ENCODE measurements around the gene PNMT. TPM values are rescaled to one million over a fixed set of nuclear protein-coding genes. Genes with fewer than 3 reads are reported as not detected.

The PNMT gene
- total and polyA plus RNA-seq, 4 donors: 0.99 to 6.2 (median 5.9) TPM

DNA sequence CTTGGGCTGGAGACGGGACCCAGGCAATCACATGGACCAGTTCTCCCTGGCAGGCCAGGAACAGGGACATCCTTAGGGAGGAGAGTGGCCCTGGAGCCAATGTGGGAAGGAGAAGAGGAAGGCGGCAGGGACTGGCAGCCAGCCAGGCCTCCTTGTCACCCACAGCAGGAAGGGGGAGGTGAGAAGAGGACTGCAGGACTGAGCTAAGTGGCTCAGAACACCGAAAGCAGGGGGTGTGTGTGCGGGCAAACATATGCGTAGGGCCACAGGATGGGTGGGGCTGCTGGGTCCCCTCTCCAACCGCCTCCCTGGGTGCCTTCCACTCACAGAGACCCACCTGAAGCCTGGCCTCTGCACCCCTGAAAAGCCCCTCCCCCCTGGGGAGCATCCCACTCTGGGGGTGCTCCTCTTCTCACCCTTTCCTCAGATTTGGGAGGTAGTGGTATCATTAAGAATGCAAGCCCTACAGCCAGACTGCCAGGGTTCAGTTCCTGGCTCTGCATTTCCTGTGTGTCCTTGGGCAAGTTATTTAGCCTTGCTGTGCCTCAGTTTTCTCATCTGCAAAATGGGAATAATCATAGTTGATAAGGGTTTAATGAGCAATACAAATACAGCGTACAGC lies 8.1 kb downstream of the PNMT start:
- Histone ChIP-seq H3K27me3 (ENCODE audit: control insufficient read depth, insufficient read depth, low read length) (no peaks in the 10 kb centered on the region), H3K27ac (ENCODE audit: low read depth, low read length) (no peak overlapping the region), H3K9me3 (ENCODE audit: control insufficient read depth, insufficient read depth, low read length) (no peaks in the 10 kb centered on the region), H3K4me3 (ENCODE audit: low read depth, low read length) (no peak overlapping the region), H3K4me1 (ENCODE audit: control insufficient read depth, insufficient read depth, low read length) (peaks cover 24% of the 10 kb centered on the region), H3K36me3 (ENCODE audit: control insufficient read depth, insufficient read depth, low read length) (peaks cover 72% of the 10 kb centered on the region)
- WGBS (ENCODE audit: insufficient coverage): 36% methylated on average over 6 of the region's 7 CpGs
- DNase-seq (ENCODE audit: low read depth in 4 of 6, low spot score in 6 of 6): peak in 1 of 6 donors; percentile 36

DNA sequence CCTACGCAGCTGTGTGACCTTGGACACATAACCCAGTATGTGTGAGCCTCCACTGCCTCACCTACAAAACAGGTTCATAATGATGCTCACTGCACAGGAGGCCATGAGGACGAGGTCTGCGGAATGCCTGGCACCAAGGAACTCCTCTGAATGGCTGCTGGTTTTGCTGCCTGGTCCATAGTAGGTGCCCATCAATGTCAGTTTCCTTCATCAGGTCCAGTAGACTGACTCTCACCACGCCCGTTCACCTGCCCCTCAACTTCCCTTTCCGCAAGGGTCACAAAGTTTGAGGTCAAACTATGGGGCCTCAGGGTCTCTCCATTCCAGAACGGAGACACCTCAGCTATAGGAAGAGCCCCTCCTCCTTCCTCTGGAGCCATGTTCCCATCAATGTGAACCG lies 8.8 kb downstream of the PNMT start:
- H3K4me1 ChIP-seq (ENCODE audit: control insufficient read depth, insufficient read depth, low read length): peaks cover 17% of the 10 kb centered on the region

DNA sequence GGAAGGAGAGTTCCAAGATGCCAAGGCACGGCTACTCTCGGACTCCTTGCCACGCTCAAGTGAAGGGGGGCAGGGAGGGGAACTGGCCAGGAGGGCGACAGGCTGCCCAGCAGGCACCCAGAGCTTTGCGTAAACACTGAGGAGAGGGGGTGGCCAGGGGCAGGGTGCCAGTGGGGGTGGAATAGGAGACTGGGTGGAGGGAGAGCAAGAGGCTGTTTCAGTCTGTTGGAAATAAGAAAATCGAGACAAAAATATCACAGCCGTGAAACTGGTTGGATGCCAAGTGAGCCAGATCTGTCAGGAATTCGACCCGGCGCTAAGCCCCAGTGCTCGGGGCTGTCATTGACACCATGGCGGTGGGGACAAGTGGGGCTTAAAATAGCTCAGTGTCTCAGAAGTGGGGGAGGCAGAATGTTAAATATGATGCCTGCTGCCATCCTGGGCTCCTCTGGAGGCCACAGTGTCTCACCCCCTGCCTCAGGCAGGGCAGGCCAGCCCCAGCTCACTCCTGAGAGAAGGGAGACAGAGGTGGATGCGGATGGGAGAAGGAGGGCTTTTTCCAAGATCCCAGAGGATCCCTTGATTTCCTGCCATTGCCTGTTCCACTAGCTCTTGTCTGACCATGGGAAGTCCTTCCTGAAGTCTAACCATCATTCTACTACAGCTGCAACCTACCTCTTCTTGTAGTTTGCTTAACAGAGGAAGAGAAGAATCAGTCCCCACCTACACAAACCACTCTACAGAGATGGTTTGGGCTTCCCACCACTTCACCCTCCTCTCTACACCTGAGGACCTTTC lies 9.5 kb downstream of the PNMT start:
- Histone ChIP-seq H3K36me3 (ENCODE audit: control insufficient read depth, insufficient read depth, low read length) (peaks cover 70% of the 10 kb centered on the region), H3K4me1 (ENCODE audit: control insufficient read depth, insufficient read depth, low read length) (peaks cover 13% of the 10 kb centered on the region), H3K4me3 (ENCODE audit: low read depth, low read length) (no peak overlapping the region), H3K9me3 (ENCODE audit: control insufficient read depth, insufficient read depth, low read length) (no peaks in the 10 kb centered on the region), H3K27ac (ENCODE audit: low read depth, low read length) (peak overlapping the region; percentile 33), H3K27me3 (ENCODE audit: control insufficient read depth, insufficient read depth, low read length) (no peaks in the 10 kb centered on the region)
- WGBS (ENCODE audit: insufficient coverage): 67% methylated on average over 12 of the region's 13 CpGs
- peak in 1 of 6 donors; percentile 87 for DNase-seq (ENCODE audit: low read depth in 4 of 6, low spot score in 6 of 6)

More for the DNA sequence above, 8.8 kb downstream of the PNMT start:
- Histone ChIP-seq H3K27ac (ENCODE audit: low read depth, low read length) (peak overlapping the region; percentile 33), H3K36me3 (ENCODE audit: control insufficient read depth, insufficient read depth, low read length) (peaks cover 72% of the 10 kb centered on the region), H3K4me3 (ENCODE audit: low read depth, low read length) (no peak overlapping the region), H3K27me3 (ENCODE audit: control insufficient read depth, insufficient read depth, low read length) (no peaks in the 10 kb centered on the region), H3K9me3 (ENCODE audit: control insufficient read depth, insufficient read depth, low read length) (no peaks in the 10 kb centered on the region)
- 91% methylated on average over 7 of the region's 8 CpGs for WGBS (ENCODE audit: insufficient coverage)
- no peak for DNase-seq (ENCODE audit: low read depth in 4 of 6, low spot score in 6 of 6)

DNA sequence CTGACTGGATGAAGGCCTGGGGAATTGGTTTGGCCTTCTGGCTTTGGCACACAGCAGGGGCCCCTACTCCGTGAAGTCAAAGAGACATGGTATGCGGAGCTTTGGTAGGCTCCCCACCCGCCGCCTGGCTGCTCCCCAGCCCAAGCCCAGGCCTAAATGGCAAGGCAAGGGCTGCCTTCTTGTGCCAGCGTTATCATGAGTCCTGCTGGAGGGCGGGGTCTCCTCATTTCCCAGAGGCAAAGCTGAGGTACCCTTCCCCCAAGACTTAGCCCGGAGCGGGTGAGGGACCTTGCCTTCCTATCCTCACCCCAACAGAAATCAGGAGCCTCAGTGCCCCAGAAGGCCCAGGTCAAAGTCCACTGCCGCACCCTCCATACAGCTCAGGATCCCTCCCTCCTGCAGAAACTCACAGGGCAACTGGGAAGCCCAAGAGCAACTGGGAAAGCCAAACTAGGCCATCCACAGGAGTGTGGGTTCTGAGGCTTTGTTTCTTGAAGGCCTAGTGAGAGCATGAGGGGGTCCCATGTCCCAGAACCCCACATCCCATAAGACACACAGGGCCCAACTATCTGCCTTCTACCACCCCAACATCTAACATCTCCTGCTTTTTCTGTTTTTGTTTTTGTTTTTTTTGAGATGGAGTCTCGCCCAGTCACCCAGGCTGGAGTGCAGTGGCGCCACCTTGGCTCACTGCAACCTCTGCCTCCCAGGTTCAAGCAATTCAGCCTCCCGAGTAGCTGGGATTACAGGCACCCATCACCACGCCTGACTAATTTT lies 10.3 kb downstream of the PNMT start:
- peaks cover 69% of the 10 kb centered on the region for H3K36me3 ChIP-seq (ENCODE audit: control insufficient read depth, insufficient read depth, low read length)
- DNase-seq (ENCODE audit: low read depth in 4 of 6, low spot score in 6 of 6): no peak
- H3K27me3 ChIP-seq (ENCODE audit: control insufficient read depth, insufficient read depth, low read length): no peaks in the 10 kb centered on the region
- no peak overlapping the region for H3K27ac ChIP-seq (ENCODE audit: low read depth, low read length)
- H3K4me1 ChIP-seq (ENCODE audit: control insufficient read depth, insufficient read depth, low read length): peaks cover 13% of the 10 kb centered on the region
- H3K4me3 ChIP-seq (ENCODE audit: low read depth, low read length): no peak overlapping the region
- no peaks in the 10 kb centered on the region for H3K9me3 ChIP-seq (ENCODE audit: control insufficient read depth, insufficient read depth, low read length)
- WGBS (ENCODE audit: insufficient coverage): 87% methylated on average over 11 of the region's 13 CpGs

DNA sequence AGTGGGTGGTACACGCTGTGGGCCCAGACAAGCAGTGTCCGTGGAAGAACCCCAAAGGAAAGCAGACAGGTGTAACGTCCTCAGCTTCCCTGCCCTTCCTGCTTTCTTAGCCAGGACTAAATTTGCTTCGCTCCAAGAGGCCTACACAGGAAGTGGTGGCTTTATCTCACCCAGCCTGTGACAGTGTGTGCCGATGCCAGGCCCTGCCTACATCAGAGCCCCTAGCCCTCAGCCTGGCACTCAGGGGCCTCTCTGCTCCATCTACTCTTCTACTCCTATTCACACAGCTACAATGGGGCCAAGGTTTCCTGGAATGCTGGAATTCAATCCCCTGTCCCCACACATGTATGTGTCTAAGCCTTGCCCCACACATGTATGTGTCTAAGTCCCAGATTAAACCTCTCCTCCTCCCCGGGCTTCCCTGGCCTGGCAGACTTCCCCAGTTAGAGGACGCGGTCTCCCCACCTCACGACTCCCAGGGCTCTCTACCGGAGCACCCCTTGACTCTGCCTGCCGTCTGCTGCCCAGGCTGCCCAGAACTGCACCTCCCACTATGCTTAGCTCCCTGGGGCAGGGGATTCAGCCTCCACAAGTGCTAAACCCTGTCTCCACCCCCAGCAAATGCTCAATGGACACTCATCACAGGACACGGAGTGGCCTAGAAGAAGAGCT lies 11.4 kb downstream of the PNMT start:
- Histone ChIP-seq H3K27me3 (ENCODE audit: control insufficient read depth, insufficient read depth, low read length) (no peaks in the 10 kb centered on the region), H3K4me3 (ENCODE audit: low read depth, low read length) (no peak overlapping the region), H3K4me1 (ENCODE audit: control insufficient read depth, insufficient read depth, low read length) (peaks cover 13% of the 10 kb centered on the region), H3K27ac (ENCODE audit: low read depth, low read length) (no peak overlapping the region), H3K36me3 (ENCODE audit: control insufficient read depth, insufficient read depth, low read length) (peaks cover 70% of the 10 kb centered on the region), H3K9me3 (ENCODE audit: control insufficient read depth, insufficient read depth, low read length) (no peaks in the 10 kb centered on the region)
- 91% methylated on average over 12 of the region's 12 CpGs for WGBS (ENCODE audit: insufficient coverage)
- DNase-seq (ENCODE audit: low read depth in 4 of 6, low spot score in 6 of 6): no peak

DNA sequence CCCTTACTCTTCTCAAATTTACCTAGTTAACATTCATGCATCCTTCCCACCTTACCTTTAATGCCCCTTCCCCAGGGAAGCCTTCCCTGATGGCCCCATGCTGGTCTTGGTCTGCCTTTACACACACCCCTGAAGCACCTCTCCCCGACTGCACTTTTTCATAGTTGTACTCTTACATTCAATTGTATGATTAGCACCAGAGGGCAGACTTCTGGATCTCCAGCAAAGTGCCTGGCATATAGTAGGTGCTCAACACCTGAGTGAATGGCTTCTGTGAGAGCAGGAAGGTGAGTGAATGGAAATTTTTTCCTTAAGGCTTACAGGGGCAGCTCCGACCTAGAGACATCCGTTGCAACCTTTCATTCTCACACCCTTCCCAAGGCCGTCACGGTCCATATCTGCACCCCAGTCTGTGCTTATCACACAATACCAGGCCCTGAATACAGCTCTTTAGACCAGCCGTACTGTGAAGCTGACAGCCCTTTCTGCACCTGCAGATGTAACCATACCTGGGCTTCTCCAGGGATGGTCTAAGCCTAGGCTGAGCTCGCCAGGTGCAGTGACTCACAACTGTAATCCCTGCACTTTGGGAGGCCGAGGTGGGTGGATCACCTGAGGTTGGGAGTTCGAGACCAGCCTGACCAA lies 15.2 kb downstream of the PNMT start:
- peaks cover 8% of the 10 kb centered on the region for H3K4me1 ChIP-seq (ENCODE audit: control insufficient read depth, insufficient read depth, low read length)
- H3K4me3 ChIP-seq (ENCODE audit: low read depth, low read length): no peak overlapping the region
- H3K36me3 ChIP-seq (ENCODE audit: control insufficient read depth, insufficient read depth, low read length): peaks cover 39% of the 10 kb centered on the region
- no peaks in the 10 kb centered on the region for H3K27me3 ChIP-seq (ENCODE audit: control insufficient read depth, insufficient read depth, low read length)
- WGBS (ENCODE audit: insufficient coverage): 98% methylated on average over 7 of the region's 9 CpGs
- H3K9me3 ChIP-seq (ENCODE audit: control insufficient read depth, insufficient read depth, low read length): no peaks in the 10 kb centered on the region
- no peak overlapping the region for H3K27ac ChIP-seq (ENCODE audit: low read depth, low read length)
- no peak for DNase-seq (ENCODE audit: low read depth in 4 of 6, low spot score in 6 of 6)

DNA sequence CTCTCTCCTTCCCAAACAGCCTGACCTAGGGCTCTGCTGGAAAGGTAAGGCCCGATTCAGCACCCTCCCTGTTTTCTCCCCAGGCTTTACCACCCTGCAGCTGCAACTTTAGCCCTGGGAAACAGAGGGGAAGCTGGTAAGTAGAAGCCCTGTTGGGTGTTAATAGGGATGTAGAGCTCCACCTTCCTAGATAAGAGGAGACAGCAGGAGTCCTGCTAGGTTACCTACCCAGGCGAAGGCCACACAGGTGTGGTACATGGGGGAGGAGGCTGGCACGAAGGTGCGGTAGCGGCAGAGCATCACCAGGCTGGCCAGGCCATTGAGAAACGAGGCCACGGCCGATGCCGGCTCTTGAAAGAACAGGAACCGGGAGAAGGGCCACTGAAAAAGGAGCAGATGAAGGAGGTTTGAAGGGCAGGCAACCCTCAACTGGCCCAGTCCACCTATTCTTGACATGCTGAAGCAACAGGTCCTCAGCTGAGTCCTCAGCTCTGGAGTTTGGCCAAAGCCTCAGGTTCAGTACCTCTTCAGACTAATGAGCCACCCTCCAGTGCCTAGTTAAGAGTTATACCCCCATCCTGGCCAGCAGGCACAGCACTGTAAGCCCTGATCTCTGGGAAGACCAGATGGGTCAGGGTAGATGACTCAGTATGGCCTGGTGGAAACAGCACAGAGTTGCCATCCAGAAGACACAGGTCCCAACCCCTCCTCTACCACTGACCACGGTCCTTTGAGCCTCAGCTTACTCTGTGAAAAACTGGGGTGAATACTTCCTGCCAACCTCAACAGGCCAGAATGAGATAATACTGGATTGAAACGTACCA lies 16.3 kb downstream of the PNMT start:
- 94% methylated on average over 9 of the region's 12 CpGs for WGBS (ENCODE audit: insufficient coverage)
- no peak overlapping the region for H3K4me3 ChIP-seq (ENCODE audit: low read depth, low read length)

DNA sequence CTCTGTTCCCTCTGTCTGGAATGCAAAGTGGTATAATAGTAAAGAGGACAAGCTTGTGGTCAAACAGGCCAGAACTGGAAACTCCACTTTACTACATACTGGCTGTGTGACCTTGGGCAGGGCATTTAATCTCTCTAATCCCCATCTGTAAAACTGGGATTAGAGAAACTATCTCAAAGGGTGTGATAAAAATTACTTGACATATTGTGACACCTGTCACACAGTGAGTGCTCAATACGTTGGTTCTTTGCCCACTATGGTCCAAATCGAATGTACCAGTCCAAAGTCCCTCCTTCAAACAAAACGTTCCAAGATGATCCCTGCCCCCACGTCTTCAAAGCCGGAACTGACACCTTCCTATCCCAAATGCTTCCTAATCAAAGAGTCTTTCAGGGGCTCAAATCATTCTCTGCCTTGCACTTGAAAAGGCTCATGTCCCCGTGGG lies 18.9 kb downstream of the PNMT start:
- H3K4me1 ChIP-seq (ENCODE audit: control insufficient read depth, insufficient read depth, low read length): peaks cover 14% of the 10 kb centered on the region
- H3K4me3 ChIP-seq (ENCODE audit: low read depth, low read length): peak overlapping the region; percentile 74
- H3K36me3 ChIP-seq (ENCODE audit: control insufficient read depth, insufficient read depth, low read length): peaks cover 20% of the 10 kb centered on the region
- no peak for DNase-seq (ENCODE audit: low read depth in 4 of 6, low spot score in 6 of 6)
- H3K27ac ChIP-seq (ENCODE audit: low read depth, low read length): peak overlapping the region; percentile 94
- H3K9me3 ChIP-seq (ENCODE audit: control insufficient read depth, insufficient read depth, low read length): no peaks in the 10 kb centered on the region
- WGBS (ENCODE audit: insufficient coverage): 70% methylated on average over 5 of the region's 6 CpGs
- H3K27me3 ChIP-seq (ENCODE audit: control insufficient read depth, insufficient read depth, low read length): no peaks in the 10 kb centered on the region

More for the DNA sequence above, 16.3 kb downstream of the PNMT start:
- Histone ChIP-seq H3K27me3 (ENCODE audit: control insufficient read depth, insufficient read depth, low read length) (no peaks in the 10 kb centered on the region), H3K4me1 (ENCODE audit: control insufficient read depth, insufficient read depth, low read length) (peaks cover 14% of the 10 kb centered on the region), H3K36me3 (ENCODE audit: control insufficient read depth, insufficient read depth, low read length) (peaks cover 32% of the 10 kb centered on the region), H3K9me3 (ENCODE audit: control insufficient read depth, insufficient read depth, low read length) (no peaks in the 10 kb centered on the region), H3K27ac (ENCODE audit: low read depth, low read length) (no peak overlapping the region)
- no peak for DNase-seq (ENCODE audit: low read depth in 4 of 6, low spot score in 6 of 6)

Data from spinal cord (tissue), 10 donors.